A673 (cell line): ENCODE measurements around the gene FBLN5. TPM values are rescaled to one million over a fixed set of nuclear protein-coding genes. Genes with fewer than 3 reads are reported as not detected.

ENCODE experiments used
- BruUV-seq: library from RNA; stranded (reverse); fragments of 400-500 nt; replicated peaks from 2 replicates; lab custom pipeline; 2021; lab: Mats Ljungman, UMichigan
- CTCF ChIA-PET: fragments of 300-600 bp; sonication (Branson Sonifier 250); formaldehyde crosslinking; loops from one replicate; lab custom pipeline; 2022; ENCODE audit warnings: antibody characterized with exemption; lab: Charles Lee
- POLR2A ChIA-PET: fragments of 300-600 bp; sonication (Branson Sonifier 250); formaldehyde crosslinking; loops from one replicate; lab custom pipeline; 2022; ENCODE audit warnings: antibody characterized with exemption; ENCODE audit not compliant: low non-redundant PET; lab: Charles Lee
- DNase-seq: peaks from one replicate; pipeline ENCODE4 v3.0.0-alpha.2; 2015; ENCODE audit warnings: low spot score
- H3K27ac ChIP-seq: fragments of 200-600 bp; sonication (generic); 2 replicates; pipeline ENCODE4 v1.5.1; 2016; ENCODE audit warnings: mixed run types, low read depth, mild to moderate bottlenecking, mixed read lengths, antibody characterized with exemption, low read length; ENCODE audit not compliant: poor library complexity, severe bottlenecking
- H3K27me3 ChIP-seq: fragments of 200-600 bp; sonication (generic); replicated peaks from 2 replicates; pipeline ENCODE4 v1.6.1; 2017; ENCODE audit warnings: mixed run types, low read depth, mild to moderate bottlenecking, mixed read lengths, antibody characterized with exemption, low read length; ENCODE audit not compliant: insufficient read depth, poor library complexity
- H3K36me3 ChIP-seq: fragments of 200-600 bp; sonication (generic); 2 replicates; pipeline ENCODE4 v1.6.1; 2016; ENCODE audit warnings: mixed run types, mild to moderate bottlenecking, mixed read lengths, antibody characterized with exemption, low read length; ENCODE audit not compliant: insufficient read depth, poor library complexity, severe bottlenecking
- H3K4me1 ChIP-seq: fragments of 200-600 bp; sonication (generic); 2 replicates; pipeline ENCODE4 v1.6.1; 2017; ENCODE audit warnings: mixed run types, mild to moderate bottlenecking, mixed read lengths, antibody characterized with exemption, low read length; ENCODE audit not compliant: insufficient read depth, poor library complexity, severe bottlenecking
- H3K4me3 ChIP-seq: fragments of 200-600 bp; sonication (generic); 2 replicates; pipeline ENCODE4 v1.5.1; 2016; ENCODE audit warnings: low read depth, mixed run types, mild to moderate bottlenecking, mixed read lengths, low read length; ENCODE audit not compliant: poor library complexity, severe bottlenecking
- H3K9me3 ChIP-seq: fragments of 200-600 bp; sonication (generic); 2 replicates; pipeline ENCODE4 v1.6.1; 2016; ENCODE audit warnings: mixed run types, low read depth, mild to moderate bottlenecking, mixed read lengths, antibody characterized with exemption, low read length; ENCODE audit not compliant: poor library complexity, severe bottlenecking
- EZH2 ChIP-seq: fragments of 200-600 bp; sonication (generic); IDR thresholded peaks from 2 replicates; pipeline ENCODE4 v1.6.1; 2017; ENCODE audit warnings: borderline replicate concordance, low read depth, mild to moderate bottlenecking, mixed read lengths, antibody characterized with exemption, low read length; ENCODE audit not compliant: poor library complexity, severe bottlenecking
- intact Hi-C: fragments of 100-400 bp; cut with micrococcal nuclease; formaldehyde crosslinking; loops from one replicate; pipeline ENCODE4 v1.10.0; 2022; ENCODE audit not compliant: unreplicated experiment
- total RNA-seq: library from RNA; stranded (reverse); gene quantifications from 2 replicates; pipeline ENCODE4 v1.2.3, GENCODE V29; 2021
- TF ChIP-seq, protein P1 (sequence below): fragments of 300-800, 200-600 bp; sonication (generic); conservative IDR thresholded peaks from 2 replicates; pipeline ENCODE4 v1.5.1; 2017; ENCODE audit warnings: low read depth, mild to moderate bottlenecking, antibody characterized with exemption, low read length, moderate library complexity, mixed read lengths

Gene FBLN5
- total RNA-seq, 1 experiment from 2014 or later: 10.7 TPM

DNA sequence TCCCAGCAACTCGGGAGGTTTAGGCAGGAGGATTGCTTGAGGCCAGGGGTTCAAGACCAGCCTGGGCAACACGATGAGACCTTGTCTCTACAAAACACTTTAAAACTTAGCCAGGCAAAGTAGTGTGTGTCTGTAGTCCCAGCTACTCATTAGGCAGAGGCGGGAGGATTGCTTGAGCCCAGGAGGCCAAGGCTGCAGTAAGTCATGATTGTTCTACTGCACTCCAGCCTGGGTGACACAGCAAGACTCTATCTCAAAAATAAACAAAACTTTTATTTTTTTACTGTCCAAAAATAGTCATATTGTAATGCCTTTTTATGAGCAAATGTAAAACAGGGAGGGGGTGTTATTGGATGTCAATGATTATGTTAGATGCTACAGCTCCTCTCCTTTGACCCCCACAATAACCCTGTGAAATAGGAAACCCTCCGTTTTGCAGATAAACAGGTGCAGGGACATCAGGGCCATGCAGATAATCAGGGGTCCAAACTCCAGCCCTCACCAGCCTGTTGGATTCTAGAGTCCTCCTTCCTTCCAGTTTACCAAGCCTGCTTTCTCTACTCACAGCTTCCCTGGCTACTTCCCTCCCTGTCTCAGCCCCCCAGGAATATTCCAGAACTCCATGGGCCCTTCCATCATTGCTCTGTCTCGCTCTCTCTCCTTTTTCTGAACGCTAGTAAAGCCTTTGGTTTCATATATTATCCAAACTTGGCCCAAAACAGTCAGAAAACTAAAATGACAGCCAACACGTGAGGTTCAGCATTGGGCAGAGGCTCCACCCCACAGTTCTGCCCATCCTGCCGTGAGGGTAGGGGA lies 5.9 kb upstream of the FBLN5 start:
- DNase-seq: no peak
- no peak overlapping the region for H3K4me3 ChIP-seq
- H3K27me3 ChIP-seq: no peaks in the 10 kb centered on the region
- BruUV-seq: no TSS peak
- no peaks in the 10 kb centered on the region for H3K36me3 ChIP-seq
- no peaks in the 10 kb centered on the region for H3K4me1 ChIP-seq
- ChIA-PET CTCF (no interaction called here), POLR2A (no interaction called here)
- no peak for TF ChIP-seq EZH2
- TF ChIP-seq, protein P1, sequence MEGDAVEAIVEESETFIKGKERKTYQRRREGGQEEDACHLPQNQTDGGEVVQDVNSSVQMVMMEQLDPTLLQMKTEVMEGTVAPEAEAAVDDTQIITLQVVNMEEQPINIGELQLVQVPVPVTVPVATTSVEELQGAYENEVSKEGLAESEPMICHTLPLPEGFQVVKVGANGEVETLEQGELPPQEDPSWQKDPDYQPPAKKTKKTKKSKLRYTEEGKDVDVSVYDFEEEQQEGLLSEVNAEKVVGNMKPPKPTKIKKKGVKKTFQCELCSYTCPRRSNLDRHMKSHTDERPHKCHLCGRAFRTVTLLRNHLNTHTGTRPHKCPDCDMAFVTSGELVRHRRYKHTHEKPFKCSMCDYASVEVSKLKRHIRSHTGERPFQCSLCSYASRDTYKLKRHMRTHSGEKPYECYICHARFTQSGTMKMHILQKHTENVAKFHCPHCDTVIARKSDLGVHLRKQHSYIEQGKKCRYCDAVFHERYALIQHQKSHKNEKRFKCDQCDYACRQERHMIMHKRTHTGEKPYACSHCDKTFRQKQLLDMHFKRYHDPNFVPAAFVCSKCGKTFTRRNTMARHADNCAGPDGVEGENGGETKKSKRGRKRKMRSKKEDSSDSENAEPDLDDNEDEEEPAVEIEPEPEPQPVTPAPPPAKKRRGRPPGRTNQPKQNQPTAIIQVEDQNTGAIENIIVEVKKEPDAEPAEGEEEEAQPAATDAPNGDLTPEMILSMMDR: no peak
- no peak overlapping the region for H3K27ac ChIP-seq
- H3K9me3 ChIP-seq: no peaks in the 10 kb centered on the region
- intact Hi-C loops: no loop called here

DNA sequence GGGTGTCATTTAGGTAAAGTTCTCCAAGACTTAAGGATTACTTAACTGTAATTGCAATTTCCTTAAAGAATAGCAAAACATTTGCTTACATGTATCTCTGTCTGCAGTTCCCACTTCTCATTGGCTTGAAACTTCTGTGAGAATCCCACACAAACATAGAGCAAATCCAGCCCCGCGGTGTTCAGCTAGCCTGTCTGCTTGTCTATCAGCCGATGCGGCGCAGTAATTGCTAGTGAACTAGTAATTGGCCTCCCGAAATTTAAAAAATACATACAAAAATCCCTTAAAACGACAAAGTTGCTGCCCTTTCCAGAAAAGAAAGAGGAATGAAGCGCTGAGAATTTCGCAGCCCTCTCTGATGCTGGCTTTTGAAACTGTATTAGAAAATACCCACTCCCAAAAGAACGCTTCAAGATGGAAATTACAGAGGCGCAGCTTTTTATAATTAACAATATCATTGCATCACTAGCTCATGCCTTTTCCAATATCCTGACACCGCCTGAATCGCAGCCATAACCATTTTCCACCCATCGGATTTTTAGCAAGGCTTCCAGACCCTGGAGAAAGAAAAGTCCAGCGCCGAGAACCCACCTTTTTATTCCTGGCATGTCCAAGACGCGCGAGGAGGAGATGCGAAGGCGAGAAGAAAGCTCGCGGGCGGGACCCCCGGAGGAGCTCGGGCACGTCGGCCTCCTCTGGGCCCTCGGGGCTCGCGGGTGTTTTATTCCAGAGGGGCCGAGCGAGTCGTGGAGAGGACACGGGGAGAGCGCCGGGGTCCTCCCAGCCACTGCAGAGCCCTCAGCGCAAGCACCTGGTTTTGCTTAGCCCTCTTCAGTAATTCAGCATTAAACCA lies 646 bp downstream of the FBLN5 start:
- H3K27ac ChIP-seq: peak overlapping the region; percentile 45
- intact Hi-C loops: no loop called here
- BruUV-seq: TSS peak; percentile 66
- H3K4me3 ChIP-seq: peak overlapping the region; percentile 59
- CTCF ChIA-PET: no interaction called here
- POLR2A ChIA-PET: interaction anchor here (0.6 kb wide), 1 partner anchor 440 kb away, joined by 3 read pairs; no protein-coding TSS in a partner anchor
- TF ChIP-seq EZH2: no peak
- TF ChIP-seq, protein P1: no peak
- peaks cover 11% of the 10 kb centered on the region for H3K27me3 ChIP-seq
- no peaks in the 10 kb centered on the region for H3K9me3 ChIP-seq
- DNase-seq: peak; percentile 28
- H3K4me1 ChIP-seq: peaks cover 13% of the 10 kb centered on the region
- no peaks in the 10 kb centered on the region for H3K36me3 ChIP-seq

DNA sequence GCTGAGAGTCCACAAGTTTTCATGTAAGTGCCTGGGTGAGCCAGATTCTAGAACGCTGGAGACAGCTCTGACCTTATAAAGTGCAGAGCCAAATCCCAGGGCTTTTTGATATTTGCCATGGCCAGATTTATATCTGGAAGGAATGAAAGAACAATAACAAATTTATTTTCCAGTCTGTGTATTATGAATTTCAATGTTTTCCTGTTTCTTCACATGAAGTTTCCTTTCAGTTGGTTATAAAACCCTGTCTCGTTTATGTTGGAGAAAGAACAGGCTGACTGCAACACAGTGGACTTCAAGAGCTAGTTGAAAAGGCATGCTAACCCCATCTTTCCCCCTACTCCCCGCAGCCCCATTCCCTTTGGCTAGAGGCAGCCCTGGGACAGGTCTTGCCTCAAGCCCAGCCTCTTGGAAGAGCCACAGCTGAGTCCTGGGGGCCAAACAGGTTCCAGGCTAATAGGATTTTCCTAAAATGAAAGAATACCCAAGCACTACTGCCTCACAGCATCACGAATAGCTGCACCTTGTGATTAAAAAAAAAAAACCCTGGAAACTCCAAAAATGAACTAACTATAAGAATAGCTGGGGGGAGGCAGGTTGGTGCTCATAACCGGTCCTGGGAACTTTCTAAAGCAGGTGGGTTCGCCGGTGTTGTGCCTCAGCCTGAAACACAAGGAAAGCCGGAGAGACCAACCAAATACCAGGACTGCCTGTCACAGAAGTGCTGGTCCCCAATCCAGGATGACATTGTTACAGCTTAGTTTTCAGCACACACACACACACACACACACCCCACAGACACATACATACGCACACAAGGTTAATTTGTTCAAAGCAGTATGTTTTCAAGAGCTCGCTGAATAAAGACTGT lies 1.5 kb downstream of the FBLN5 start:
- no TSS peak for BruUV-seq
- Histone ChIP-seq H3K27me3 (peaks cover 11% of the 10 kb centered on the region), H3K27ac (no peak overlapping the region), H3K4me3 (peak overlapping the region; percentile 59), H3K9me3 (no peaks in the 10 kb centered on the region), H3K4me1 (peaks cover 13% of the 10 kb centered on the region), H3K36me3 (no peaks in the 10 kb centered on the region)
- CTCF ChIA-PET: interaction anchor here (0.7 kb wide), 1 partner anchor 51 kb away, joined by 5 read pairs; no protein-coding TSS in a partner anchor
- DNase-seq: no peak
- no peak for TF ChIP-seq EZH2
- TF ChIP-seq, protein P1: no peak
- POLR2A ChIA-PET: interaction anchor here (0.5 kb wide), 1 partner anchor 9 kb away, joined by 3 read pairs; no protein-coding TSS in a partner anchor
- intact Hi-C loops: no loop called here
